Measurements from ENCODE around the gene LSM5.

Gene LSM5

DNA sequence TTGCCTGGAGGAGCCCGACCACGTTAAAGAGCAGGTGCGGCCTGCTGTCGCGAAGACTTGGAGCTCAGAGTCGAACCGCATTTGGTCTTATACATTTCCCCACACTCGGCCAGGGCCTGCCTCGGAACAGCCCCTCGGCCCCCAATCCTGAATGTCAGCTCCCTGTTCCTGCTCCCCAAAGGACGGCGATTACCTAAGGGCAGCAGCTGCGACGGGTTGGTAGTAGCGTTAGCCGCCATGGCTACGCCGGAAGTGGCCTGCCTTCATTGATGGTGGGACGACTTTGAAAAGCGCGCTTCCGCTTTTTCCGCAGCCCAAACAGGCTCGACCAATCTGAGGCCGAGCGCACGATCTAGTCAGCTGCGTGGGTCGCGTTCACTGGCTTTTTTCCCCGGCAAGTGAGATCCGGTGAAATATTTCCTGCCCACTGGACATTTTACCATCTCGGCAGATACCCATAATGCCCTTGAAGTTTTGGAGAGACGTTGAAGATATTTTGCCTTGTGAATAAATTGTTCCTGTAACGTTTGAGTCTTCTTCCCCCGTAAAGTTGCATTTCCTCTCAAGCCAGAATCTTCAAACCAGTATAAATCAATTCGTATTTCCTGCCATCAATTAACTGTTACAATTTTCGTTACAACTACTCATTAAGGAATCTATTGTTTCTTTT is at the start of gene LSM5:
LSM5 (minus strand) TSS at position 254 of the 670 bp plus-strand sequence; CDS start at position 239, 15 bp downstream.
- DNase-seq (ENCODE audit: low read depth in 2 of 2), result peak; percentile 75 to 86

DNA sequence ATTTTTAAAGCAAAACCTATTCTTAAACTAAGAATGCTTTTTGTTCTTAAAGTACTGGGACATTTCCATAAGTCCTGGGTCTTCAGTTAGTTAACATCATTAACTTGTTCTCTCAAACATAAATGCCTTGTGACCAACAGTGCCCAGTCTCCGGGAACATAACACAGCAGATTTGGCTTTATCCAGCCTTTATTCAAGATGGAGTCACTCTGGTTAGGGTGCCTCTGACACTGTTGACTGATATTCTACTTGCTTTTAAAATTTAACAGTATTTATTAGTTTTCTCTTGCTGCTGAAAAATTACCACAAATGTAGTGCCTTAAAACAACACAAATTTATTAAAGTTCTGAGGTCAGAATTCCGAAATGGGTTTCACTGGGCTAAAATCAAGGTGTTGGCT is 49.2 kb upstream of the LSM5 start:
- DNase-seq (ENCODE audit: low read depth in 2 of 2), result no peak

DNA sequence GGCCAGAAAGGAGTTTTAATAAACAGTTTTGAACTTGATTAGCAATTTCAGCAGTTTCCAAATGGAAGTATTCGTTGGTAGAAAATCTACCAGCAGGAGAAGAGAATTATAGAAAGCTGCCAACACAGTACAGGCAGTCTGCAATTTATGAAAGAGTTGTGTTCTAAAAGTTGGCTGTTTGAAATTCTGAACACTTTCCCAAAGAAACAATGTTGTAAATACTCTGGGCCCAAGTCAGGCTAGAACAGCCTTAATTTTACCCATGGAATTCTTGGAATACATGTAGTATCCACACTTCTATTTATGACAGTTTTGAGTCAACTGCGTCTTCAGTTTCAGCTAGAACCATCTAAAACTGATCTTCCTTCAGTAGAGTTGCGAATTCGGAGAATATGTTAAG is 47.6 kb upstream of the LSM5 start:
- no peak for DNase-seq (ENCODE audit: low read depth in 2 of 2)

DNA sequence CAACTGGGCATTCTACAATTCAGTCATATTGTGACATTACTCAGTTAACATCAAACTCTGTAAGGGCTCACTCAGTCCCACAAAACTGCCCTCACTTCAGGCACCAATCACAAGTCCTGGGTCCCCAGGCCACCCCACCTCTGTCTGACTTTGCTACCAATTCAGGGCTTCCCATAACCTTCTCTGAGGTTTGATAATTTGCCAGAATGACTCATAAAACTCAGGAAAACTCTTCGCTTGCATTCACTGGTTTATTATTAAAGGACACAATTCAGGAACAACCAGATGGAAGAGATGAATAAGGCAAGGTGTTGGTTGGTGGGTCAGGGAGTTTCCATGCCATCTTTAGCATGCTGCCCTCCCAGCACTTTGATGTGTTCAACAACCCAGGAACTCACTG is 46.4 kb upstream of the LSM5 start:
- DNase-seq (ENCODE audit: low read depth in 2 of 2), result no peak

DNA sequence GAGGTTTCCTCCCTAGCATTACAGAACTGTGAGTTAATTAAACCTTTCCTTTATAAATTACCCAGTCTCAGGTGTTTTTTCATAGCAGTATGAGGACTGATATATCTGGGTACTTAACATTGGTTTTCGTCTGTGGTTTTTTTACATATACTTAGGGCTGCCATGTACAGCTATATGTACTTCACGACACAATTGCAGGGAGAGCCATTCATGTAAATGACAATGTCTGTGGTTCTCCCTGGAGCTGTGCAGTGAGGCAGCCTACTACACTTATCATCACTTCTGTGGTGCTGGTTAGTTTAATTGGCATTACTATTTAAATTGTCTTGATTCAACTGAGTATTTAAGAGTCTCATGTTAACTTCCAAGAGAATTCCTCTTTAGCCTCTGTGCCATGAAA is 45.8 kb upstream of the LSM5 start:
- no peak for DNase-seq (ENCODE audit: low read depth in 2 of 2)

DNA sequence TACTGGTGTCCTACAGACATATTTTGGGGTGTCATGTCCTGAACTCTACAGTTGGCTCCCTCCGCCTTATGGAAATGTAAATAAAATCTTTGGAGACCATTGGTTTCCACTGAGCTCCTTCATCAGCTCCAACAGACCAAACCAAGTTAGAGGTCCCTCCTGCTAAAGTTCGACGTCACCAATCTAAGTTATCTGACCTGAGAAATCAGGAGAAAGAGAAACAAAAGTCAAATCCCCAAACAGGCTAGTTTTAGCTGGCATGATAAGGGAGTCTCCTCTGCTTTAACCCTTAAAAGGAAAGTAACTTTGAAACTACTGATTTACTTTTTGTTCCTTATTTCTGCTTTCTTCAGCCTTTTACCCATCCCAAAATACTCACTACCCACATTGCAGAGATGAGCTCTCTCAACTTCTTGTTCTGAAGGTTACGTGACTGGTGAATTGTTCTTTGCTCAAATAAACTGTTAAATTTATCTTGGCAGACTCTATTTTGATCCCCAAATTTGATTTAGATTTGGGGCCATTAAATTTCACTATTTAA is 45.1 kb upstream of the LSM5 start:
- DNase-seq (ENCODE audit: low read depth in 2 of 2), result no peak

DNA sequence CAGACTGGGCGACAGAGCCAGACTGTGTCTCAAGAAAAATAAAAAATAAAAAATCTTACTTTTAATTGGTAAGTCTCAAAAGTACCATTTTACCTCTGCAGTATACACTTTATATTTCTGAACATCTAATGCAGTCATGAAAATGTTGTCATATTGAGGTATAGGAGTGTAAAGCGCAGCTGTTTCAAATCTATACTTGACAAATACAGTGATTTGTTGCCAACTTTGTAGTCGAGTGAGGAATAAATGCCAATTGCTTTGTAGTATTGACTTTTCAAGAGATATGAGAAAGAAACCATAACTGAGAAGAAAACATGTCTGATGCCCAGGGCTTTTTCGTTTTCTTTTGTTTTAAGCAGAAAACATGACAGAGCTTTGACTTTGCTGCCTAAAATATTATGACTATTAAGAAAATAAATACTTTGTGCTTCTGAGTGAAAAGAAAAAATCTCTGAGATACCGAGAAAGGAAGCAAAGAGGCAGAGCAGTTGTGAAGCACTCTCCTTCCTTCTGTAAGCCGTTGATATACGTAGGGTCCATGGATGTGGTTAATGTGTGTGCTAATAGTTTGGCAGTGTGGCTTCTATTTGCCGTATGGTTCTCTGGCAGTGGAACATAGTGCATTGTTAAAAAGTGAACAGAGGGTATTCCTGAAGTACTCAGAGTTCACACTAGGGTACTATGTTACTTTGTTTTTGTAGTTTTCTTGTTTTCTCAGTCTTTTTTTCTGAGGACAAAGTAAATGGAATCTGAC is 43.3 kb upstream of the LSM5 start:
- DNase-seq (ENCODE audit: low read depth in 2 of 2), result no peak

DNA sequence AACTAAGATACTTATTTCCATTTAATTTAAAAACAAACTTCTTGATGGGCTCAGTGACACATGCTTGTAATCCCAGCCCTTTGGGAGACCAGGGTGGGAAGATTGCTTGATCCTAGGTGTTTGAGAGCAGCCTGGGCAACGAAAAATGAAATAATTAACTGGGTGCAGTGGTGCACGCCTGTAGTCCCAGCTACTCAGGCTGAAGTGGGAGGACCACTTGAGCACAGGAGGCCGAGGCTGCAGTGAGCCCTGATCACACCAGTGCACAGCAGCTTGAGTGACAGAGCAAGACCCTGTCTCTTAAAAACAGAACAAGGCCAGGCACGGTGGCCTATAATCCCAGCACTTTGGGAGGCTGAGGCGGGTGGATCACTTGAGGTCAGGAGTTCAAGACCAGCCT is 42.5 kb upstream of the LSM5 start:
- DNase-seq (ENCODE audit: low read depth in 2 of 2), result no peak

DNA sequence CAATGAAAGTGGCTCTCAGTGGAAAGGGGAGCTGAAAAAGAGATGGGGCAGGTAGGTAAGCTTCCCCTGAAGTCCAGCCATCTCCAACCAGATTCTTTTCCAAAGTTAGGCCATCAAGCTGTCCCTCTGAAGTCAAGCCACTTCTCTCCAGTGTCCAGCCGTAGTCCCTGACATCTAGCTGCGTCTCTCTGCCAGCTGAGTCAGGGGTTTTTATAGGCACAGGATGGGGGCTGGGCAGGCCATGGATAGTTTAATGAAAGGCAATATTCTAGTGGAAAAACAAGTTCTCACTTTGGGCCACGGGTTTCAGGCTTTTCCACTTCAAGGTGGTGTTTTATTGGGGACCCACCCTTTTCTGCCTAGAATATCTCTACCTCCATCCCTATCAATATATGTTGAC is 41.9 kb upstream of the LSM5 start:
- no peak for DNase-seq (ENCODE audit: low read depth in 2 of 2)

DNA sequence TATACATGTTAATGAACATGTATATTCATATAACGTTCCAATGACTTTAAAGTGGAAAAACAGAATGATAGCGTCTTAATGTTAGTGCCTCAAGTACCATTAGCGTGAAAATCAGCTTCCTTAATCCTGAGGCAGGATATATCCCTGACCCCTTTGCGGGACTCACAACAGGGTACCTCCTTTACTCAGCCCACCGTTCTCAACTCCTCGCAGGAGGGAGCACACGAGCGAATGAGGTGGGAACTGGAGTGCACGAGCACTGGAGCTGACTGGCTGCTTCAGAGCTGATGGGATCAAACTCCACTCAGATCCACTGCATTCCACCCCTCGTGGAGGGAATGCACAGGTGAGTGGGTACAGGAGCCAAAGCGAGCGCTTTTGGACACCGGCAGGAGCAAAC is 41.2 kb upstream of the LSM5 start:
- no peak for DNase-seq (ENCODE audit: low read depth in 2 of 2)

DNA sequence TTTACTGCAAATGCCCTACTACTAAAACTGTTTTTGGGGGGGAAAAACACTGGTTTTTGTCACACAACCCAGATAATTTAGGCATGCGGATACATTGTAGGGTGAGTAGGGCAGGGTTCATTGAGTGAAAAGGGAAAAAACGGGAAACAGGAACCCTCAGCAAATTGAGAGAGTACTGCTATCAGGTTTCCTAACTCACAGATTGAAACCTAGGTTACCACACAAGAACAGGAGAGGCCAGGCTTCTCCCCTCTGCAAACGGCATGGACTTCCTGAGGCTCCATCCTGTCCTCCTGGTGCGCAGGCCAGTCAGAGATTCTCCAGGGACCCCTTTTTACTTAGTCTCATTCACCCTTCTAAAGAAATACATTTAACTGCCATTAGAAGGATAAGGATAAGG is 35.7 kb upstream of the LSM5 start:
- no peak for DNase-seq (ENCODE audit: low read depth in 2 of 2)

DNA sequence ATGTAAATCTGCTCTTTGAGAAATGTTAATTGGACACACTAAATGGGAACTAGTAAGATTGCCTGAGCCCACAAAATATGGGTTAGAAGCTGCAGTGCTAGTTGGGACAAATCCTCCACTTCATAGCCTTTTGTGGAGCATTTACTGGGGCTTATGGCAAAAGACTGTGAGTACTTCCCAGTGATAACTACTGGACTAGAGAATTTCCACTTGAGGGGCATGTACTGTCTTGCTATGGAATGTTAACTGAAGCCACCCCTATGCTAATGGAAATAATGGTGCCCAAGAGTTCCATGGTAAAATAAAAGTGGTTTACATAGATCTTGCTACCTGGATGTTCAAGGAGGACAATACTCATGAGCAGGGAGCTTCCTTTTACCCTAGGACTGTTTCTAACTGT is 34.5 kb upstream of the LSM5 start:
- DNase-seq (ENCODE audit: low read depth in 2 of 2), result no peak

DNA sequence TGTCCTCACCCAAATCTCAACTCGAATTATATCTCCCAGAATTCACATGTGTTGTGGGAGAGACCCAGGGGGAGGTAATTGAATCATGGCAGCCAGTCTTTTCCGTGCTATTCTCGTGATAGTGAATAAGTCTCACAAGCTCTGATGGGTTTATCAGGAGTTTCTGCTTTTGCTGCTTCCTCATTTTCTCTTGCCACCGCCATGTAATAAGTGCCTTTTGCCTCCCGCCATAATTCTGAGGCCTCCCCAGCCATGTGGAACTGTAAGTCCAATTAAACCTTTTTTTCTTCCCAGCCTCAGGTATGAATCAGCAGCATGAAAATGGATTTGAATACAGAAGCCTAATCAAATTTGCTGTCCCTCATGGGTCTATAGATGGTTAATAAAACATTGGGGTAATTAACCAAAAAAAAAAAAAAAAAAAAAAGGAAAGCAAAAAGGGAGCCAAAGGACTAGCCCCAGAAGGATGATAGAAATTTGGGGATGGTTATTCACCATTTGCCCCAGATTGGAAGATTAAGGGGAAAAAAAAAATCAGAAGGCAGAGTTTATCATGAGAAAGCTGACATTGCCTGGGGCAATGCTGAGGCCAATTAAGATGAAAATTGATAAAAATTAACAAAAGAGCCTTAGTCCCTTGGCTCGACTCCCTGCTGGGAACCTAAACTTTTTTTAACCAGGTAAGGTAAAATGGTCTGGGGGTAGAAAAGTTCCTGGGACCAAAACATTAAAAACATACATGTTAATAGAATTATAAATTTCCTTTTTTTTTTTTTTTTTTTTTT is 32.8 kb upstream of the LSM5 start:
- no peak for DNase-seq (ENCODE audit: low read depth in 2 of 2)

DNA sequence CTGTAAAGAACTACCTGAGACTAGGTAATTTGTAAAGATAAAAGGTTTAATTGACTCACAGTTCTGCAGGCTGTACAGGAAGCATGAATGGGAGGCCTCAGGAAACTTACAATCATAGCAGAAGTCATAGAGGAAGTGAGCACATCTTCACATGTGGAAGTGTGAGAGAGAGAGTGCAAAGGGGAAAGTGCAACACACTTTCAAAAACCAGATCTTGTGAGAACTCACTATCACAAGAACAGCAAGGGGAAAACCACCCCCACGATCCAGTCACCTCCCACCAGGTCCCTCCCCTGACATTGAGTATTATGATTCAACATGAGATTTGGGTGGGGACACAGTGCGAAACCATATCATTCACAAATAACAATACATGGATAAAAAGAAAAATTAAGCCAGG is 29.6 kb upstream of the LSM5 start:
- DNase-seq (ENCODE audit: low read depth in 2 of 2), result no peak

DNA sequence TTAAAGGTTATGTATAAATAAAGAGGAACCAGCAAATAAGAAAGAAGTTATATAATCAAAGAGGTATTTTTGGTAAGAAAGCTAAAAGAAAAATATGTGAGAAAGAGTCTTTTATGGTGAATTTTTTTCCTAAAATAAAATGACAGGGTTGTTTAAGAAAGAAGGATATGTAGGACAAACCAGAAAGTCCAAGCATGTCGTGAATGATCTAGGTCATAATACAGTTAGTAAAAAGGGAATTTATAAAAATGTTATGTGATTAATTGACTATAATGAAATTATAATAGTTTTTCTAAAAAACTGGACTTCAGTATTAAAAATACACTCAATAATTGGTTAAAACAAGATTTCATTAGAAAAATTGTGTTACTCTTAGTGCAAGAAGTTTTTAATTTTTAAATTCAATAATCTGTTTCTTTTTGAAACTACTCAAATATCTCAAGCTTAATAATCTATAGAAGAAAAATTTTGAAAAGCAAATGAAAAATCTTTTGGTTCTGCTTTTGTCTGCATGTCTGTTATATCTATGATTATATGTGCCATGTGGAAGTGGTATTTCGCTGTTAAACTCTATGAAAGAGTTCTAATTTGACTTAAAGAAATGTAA is 28.5 kb upstream of the LSM5 start:
- DNase-seq (ENCODE audit: low read depth in 2 of 2), result no peak

DNA sequence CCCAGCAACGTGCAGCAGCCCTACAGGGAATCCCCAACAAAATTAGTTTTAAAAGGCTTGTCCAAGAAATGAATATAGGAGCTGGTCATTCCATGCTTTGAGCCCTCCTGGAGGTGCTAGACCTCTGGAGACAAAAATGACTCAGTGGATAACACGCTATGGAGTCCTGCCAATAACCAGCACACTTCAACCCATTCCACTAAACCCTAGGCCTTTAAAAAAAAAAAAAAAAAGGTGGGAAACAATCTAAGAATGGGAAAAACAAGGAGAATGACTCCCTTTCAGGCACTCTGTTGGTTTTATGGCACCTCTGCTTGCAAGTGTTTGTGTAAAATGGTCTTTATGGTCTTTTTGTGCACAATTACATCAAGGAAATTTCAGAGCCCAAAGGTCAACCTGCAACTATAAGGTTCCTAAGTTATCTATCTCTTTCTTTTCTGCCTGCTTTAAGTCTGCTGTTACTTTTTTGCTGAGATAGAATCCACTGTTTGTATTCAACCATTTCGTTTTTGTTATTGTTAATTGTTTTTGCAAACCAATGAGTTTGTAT is 26.4 kb upstream of the LSM5 start:
- DNase-seq (ENCODE audit: low read depth in 2 of 2), result no peak

DNA sequence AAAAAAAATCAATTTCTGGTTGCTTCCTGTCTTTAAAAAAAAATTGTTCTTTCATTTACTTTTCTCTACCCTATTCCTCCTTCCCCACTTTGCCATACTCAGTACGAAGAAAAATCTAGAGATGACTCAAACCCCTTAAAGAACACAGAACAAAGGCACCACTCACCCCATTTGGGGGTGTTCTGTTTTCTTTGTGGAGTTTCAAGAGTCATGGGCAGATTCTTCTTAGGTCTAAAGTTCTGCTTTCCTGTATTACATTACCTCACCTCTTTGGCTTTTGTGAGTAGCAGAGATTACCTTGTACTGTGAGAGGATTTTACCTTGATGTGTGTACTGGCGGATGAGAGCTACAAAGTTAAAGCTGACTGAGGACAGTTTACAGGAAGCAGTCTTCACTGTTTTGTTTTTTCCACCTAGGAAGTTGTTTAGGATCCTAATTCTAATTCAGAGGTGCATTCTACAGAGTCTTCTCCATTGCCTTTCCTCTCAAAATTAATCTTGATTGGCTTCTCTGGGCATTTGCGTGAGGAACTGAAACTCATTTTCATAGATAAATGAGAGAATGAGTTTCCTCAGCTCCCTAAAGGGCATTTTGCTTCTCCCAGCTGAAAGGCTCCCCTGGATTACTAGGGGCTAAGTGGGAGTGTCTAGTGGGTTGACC is 25.8 kb upstream of the LSM5 start:
- no peak for DNase-seq (ENCODE audit: low read depth in 2 of 2)

DNA sequence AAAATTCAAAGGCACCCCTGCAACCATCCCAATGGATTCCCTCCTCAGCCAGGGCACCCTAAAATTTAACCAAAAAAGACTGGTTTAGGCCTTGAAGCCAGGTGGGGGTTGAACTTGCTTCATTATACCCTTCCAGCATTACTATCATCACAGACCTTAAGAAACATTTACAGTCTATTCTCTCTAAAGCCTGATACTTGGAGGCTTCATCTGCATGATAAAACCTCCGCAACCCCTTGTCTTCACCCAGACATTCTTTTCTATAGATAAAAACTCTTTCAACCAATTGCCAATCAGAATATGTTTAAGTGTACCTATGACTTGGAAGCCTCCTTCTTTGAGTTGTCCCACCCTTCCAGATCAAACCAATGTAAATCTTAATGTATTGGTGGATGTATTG is 23.0 kb upstream of the LSM5 start:
- no peak for DNase-seq (ENCODE audit: low read depth in 2 of 2)

DNA sequence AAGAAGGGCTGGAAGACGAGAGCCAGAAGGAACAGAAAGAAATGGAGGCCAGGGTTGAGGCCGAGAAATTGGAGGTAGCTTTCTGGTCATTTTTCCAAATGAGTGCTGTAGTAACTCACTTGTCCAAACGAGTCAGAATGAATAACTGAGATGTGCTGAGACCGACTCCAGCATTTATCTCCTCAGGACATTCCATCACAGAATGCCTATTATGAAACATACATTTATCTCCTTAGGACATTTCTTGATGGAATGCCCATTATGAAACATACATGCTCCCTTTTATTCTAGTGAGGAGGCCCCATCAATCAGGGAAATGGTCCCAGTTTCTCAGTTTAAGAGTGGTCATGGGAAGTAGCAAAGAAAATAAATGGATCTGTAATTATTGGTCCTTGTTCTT is 21.6 kb upstream of the LSM5 start:
- DNase-seq (ENCODE audit: low read depth in 2 of 2), result no peak

DNA sequence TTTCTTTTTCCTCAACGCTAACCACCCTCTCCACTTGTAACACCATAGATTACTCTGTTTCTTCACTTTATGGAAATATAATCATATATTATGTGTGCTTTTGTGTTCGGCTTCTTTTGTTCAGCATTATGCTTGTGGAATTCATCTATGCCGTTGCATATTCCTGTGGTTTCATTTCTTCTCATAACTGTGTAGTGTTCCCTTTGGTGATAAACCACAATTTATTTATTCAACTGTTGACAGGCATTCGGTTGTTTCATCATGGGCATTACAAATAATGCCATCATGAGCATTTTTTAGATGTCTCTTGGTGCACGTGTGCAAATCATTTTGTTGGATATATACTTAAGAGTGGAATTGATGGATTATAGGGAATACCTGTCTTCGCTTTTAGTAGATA is 17.2 kb upstream of the LSM5 start:
- no peak for DNase-seq (ENCODE audit: low read depth in 2 of 2)

All from stimulated activated CD4-positive, alpha-beta T cell treated with anti-CD3 and anti-CD28 coated beads, Interleukin-4, amount 100 ng/mL, for 48 hours (primary cell).